Natural killer cell (primary cell): ENCODE data around the gene SAMD5. TPM values are rescaled to one million over a fixed set of nuclear protein-coding genes. Genes with fewer than 3 reads are reported as not detected.

ENCODE experiments used
- ATAC-seq, 3 donors: fragments of 150-1000 bp in 2 of 3; fragments of 200-7000 bp in 1 of 3; cut with Tn5 transposase; 1 replicate in 1 of 3; 2 replicates in 2 of 3; pipeline ENCODE4 v1.10.0; 2021; ENCODE audit warnings: mild to moderate bottlenecking in 2 of 3, moderate library complexity in 2 of 3
- DNase-seq, 2 donors: peaks; one replicate each; pipeline versions ENCODE4 v3.0.0 to v3.0.0-alpha.2; 2013 to 2021; ENCODE audit warnings: mixed read lengths in 1 of 2
- H3K27ac ChIP-seq: one replicate; pipeline ENCODE4 v1.5.1; 2013; ENCODE audit warnings: mild to moderate bottlenecking, low read length
- H3K27me3 ChIP-seq: one replicate; pipeline ENCODE4 v1.6.1; 2013; ENCODE audit warnings: low read length; ENCODE audit not compliant: control insufficient read depth, insufficient read depth
- H3K36me3 ChIP-seq: one replicate; pipeline ENCODE4 v1.6.1; 2013; ENCODE audit warnings: low read length; ENCODE audit not compliant: control insufficient read depth, insufficient read depth
- H3K4me1 ChIP-seq: one replicate; pipeline ENCODE4 v1.6.1; 2013; ENCODE audit warnings: low read length; ENCODE audit not compliant: control insufficient read depth, insufficient read depth
- H3K4me3 ChIP-seq: one replicate; pipeline ENCODE4 v1.5.1; 2013; ENCODE audit warnings: low read length
- H3K9me3 ChIP-seq: one replicate; pipeline ENCODE4 v1.6.1; 2013; ENCODE audit warnings: low read length; ENCODE audit not compliant: control insufficient read depth, insufficient read depth
- H3K27ac Mint-ChIP-seq, 2 donors: one replicate each; pipeline ENCODE4 v1.8.0; 2022; ENCODE audit warnings: mild to moderate bottlenecking in 2 of 2, mixed read lengths in 2 of 2, moderate library complexity in 1 of 2
- H3K27me3 Mint-ChIP-seq, 2 donors: one replicate each; pipeline ENCODE4 v1.8.0; 2022; ENCODE audit warnings: low read depth in 2 of 2, mixed read lengths in 2 of 2
- H3K36me3 Mint-ChIP-seq: one replicate; pipeline ENCODE4 v1.8.0; 2022; ENCODE audit warnings: mixed read lengths
- H3K4me1 Mint-ChIP-seq, 2 donors: one replicate each; pipeline ENCODE4 v1.8.0; 2022; ENCODE audit warnings: mixed read lengths in 2 of 2
- H3K4me3 Mint-ChIP-seq: one replicate; pipeline ENCODE4 v1.8.0; 2022; ENCODE audit warnings: mild to moderate bottlenecking, moderate library complexity, mixed read lengths
- H3K9me3 Mint-ChIP-seq, 2 donors: one replicate each; pipeline ENCODE4 v1.8.0; 2022; ENCODE audit warnings: mixed read lengths in 2 of 2
- CTCF ChIP-seq: fragments of 200-600 bp; IDR thresholded peaks from one replicate; pipeline ENCODE4 v1.8.0; 2022; ENCODE audit warnings: antibody characterized with exemption
- WGBS: methylation state at CpG from one replicate; pipeline ENCODE4 v1.1.7; 2013; ENCODE audit warnings: missing lambda C conversion rate; ENCODE audit not compliant: insufficient coverage; 5-methylcytosine and 5-hydroxymethylcytosine counted together
- intact Hi-C: fragments of 100-400 bp; cut with micrococcal nuclease; formaldehyde crosslinking; loops from one replicate; pipeline ENCODE4 v1.14.2; 2022
- total RNA-seq, 4 donors: library from RNA; stranded (reverse); fragments of 120-200 nt in 1 of 4; gene quantifications; one replicate each; pipeline versions ENCODE4 v1.2.3 to v1.2.4, GENCODE V29; 2013 to 2022

The SAMD5 gene
- total RNA-seq, 3 donors from 2014 or later (not counting 1 experiment from before 2014, with no cell fraction given), result not detected

- ATAC-seq (no peak), DNase-seq (no peak)
- Histone ChIP-seq H3K27ac (no peak overlapping the region), H3K4me1 (peaks cover 4% of the 10 kb centered on the region), H3K4me3 (no peak overlapping the region), H3K27me3 (peaks cover 7% of the 10 kb centered on the region), H3K9me3 (no peaks in the 10 kb centered on the region), H3K36me3 (no peaks in the 10 kb centered on the region)
- Mint-ChIP-seq H3K4me3 (peak overlapping the region; percentile 15), H3K27me3 (peaks cover 37 to 41% of the 10 kb centered on the region in 2 donors), H3K27ac (no peak overlapping the region), H3K9me3 (no peaks in the 10 kb centered on the region), H3K36me3 (peaks cover 9% of the 10 kb centered on the region), H3K4me1 (peaks cover 0 to 5% of the 10 kb centered on the region in 2 donors)
- TF ChIP-seq CTCF, result no peak
- intact Hi-C loops, result no loop called here
- 18% methylated on average over 7 of the region's 7 CpGs for WGBS
Measured at GRCh38 chr6:147509891-147510290, 1.4 kb downstream of the SAMD5 start.

GRCh38 chr6:147510929-147511590 is 2.6 kb downstream of the SAMD5 start:
- Mint-ChIP-seq H3K9me3 (peaks cover 3 to 4% of the 10 kb centered on the region in 2 donors), H3K27ac (no peak overlapping the region), H3K4me1 (peaks cover 0 to 5% of the 10 kb centered on the region in 2 donors), H3K36me3 (peaks cover 9% of the 10 kb centered on the region), H3K27me3 (peaks cover 26 to 38% of the 10 kb centered on the region in 2 donors), H3K4me3 (no peak overlapping the region)
- no peak for TF ChIP-seq CTCF
- DNase-seq (no peak), ATAC-seq (no peak)
- 36% methylated on average over 5 of the region's 5 CpGs for WGBS
- Histone ChIP-seq H3K36me3 (no peaks in the 10 kb centered on the region), H3K27me3 (peaks cover 7% of the 10 kb centered on the region), H3K4me3 (no peak overlapping the region), H3K9me3 (no peaks in the 10 kb centered on the region), H3K27ac (no peak overlapping the region), H3K4me1 (peaks cover 4% of the 10 kb centered on the region)
- intact Hi-C loops, result no loop called here

GRCh38 chr6:147514831-147515230 is 6.3 kb downstream of the SAMD5 start:
- 93% methylated on average over 2 of the region's 2 CpGs for WGBS

More at GRCh38 chr6:147514831-147515230, 6.3 kb downstream of the SAMD5 start:
- no peaks in the 10 kb centered on the region for H3K36me3 ChIP-seq
- peaks cover 5% of the 10 kb centered on the region for H3K27me3 ChIP-seq
- Mint-ChIP-seq H3K36me3 (peaks cover 4% of the 10 kb centered on the region), H3K27me3 (peaks cover 13 to 15% of the 10 kb centered on the region in 2 donors), H3K9me3 (peaks cover 3 to 4% of the 10 kb centered on the region in 2 donors), H3K4me3 (no peak overlapping the region), H3K4me1 (peaks cover 0 to under 1% of the 10 kb centered on the region in 2 donors), H3K27ac (no peak overlapping the region)
- H3K27ac ChIP-seq, result no peak overlapping the region
- no peaks in the 10 kb centered on the region for H3K9me3 ChIP-seq
- no peak for ATAC-seq
- H3K4me1 ChIP-seq, result no peaks in the 10 kb centered on the region
- DNase-seq, result no peak
- H3K4me3 ChIP-seq, result no peak overlapping the region
- intact Hi-C loops, result no loop called here
- TF ChIP-seq CTCF, result no peak
